Thoracic aorta (tissue), 2 donors: ENCODE measurements around the gene CECR2. TPM values are rescaled to one million over a fixed set of nuclear protein-coding genes. Genes with fewer than 3 reads are reported as not detected.

Experiments
- ATAC-seq: fragments of 150-250 bp; one replicate; pipeline ENCODE4 v1.8.0; 2017; ENCODE audit warnings: low read depth; ENCODE audit not compliant: insufficient number of reproducible peaks, low FRiP score
- DNase-seq: peaks from one replicate; pipeline ENCODE4 v3.0.0-alpha.2; 2020; ENCODE audit warnings: low spot score
- H3K27ac ChIP-seq, 2 donors: fragments of 200-600 bp; sonication (generic); 1 replicate in 1 of 2; 2 replicates in 1 of 2; pipeline ENCODE4 v1.5.1; 2016; ENCODE audit warnings: mild to moderate bottlenecking in 2 of 2, moderate library complexity in 2 of 2
- H3K27me3 ChIP-seq: fragments of 200-600 bp; sonication (generic); replicated peaks from 2 replicates; pipeline ENCODE4 v1.6.0; 2016; ENCODE audit warnings: mild to moderate bottlenecking; ENCODE audit not compliant: insufficient read depth
- H3K36me3 ChIP-seq: fragments of 200-600 bp; sonication (generic); one replicate; pipeline ENCODE4 v1.5.1; 2016
- H3K4me1 ChIP-seq, 2 donors: fragments of 200-600 bp; sonication (generic); 1 replicate in 1 of 2; 2 replicates in 1 of 2; pipeline versions ENCODE4 v1.5.1 to v1.6.0; 2016; ENCODE audit warnings: low read depth in 2 of 2, mild to moderate bottlenecking in 1 of 2; ENCODE audit not compliant: control insufficient read depth in 1 of 2
- H3K4me3 ChIP-seq: fragments of 200-600 bp; sonication (generic); 2 replicates; pipeline ENCODE4 v1.5.1; 2016; ENCODE audit warnings: mild to moderate bottlenecking
- H3K9me3 ChIP-seq: fragments of 200-600 bp; sonication (generic); 2 replicates; pipeline ENCODE4 v1.5.1; 2016
- CTCF ChIP-seq: fragments of 200-600 bp; sonication (generic); IDR thresholded peaks from one replicate; pipeline ENCODE4 v1.5.1; 2019; ENCODE audit warnings: antibody characterized with exemption
- total RNA-seq, 2 donors: library from RNA; depleted of rRNA; stranded (reverse); fragments of >200 nt; gene quantifications; one replicate each; pipeline versions ENCODE4 v1.1.0 to v1.2.3, GENCODE V29; 2016

The CECR2 gene
- total RNA-seq, 2 donors from 2014 or later = 0.28 TPM; not detected in 1

GRCh38 chr22:17536269-17536668, 167.0 kb downstream of the CECR2 start:
- Histone ChIP-seq H3K27me3 (no peaks in the 10 kb centered on the region), H3K27ac (peak overlapping the region; percentile 59 to 71), H3K4me1 (peaks cover 6 to 13% of the 10 kb centered on the region in 2 donors), H3K4me3 (peak overlapping the region; percentile 7), H3K9me3 (no peaks in the 10 kb centered on the region), H3K36me3 (no peaks in the 10 kb centered on the region)
- DNase-seq (peak; percentile 25), ATAC-seq (peak; percentile 80)
- TF ChIP-seq CTCF = no peak

- DNase-seq = no peak
- no peak overlapping the region for H3K4me3 ChIP-seq
- peaks cover 6 to 13% of the 10 kb centered on the region in 2 donors for H3K4me1 ChIP-seq
- peak overlapping the region; percentile 59 to 71 for H3K27ac ChIP-seq
- no peak for ATAC-seq
- H3K9me3 ChIP-seq = no peaks in the 10 kb centered on the region
- TF ChIP-seq CTCF = no peak
- H3K27me3 ChIP-seq = no peaks in the 10 kb centered on the region
- H3K36me3 ChIP-seq = no peaks in the 10 kb centered on the region
These were observed 167.9 kb downstream of the CECR2 start for GRCh38 chr22:17537155-17537554.

DNA sequence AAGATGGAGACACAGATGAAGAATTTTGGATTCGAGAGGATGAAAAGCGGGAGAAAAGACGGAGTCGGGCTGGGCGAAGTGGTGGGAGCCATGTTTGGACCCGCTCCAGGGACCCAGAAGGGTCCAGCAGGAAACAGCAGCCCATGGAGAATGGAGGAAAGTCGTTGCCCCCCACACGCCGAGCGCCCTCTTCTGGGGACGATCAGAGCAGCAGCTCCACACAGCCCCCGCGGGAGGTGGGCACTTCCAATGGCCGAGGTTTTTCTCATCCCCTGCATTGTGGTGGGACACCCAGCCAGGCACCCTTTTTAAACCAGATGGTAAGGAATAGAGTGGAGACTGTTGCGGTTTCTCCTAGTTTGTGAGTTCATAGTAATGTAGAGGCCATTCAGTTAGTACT, 171.2 kb downstream of the CECR2 start:
- DNase-seq (no peak), ATAC-seq (no peak)
- Histone ChIP-seq H3K9me3 (no peaks in the 10 kb centered on the region), H3K27me3 (no peaks in the 10 kb centered on the region), H3K27ac (no peak overlapping the region), H3K36me3 (no peaks in the 10 kb centered on the region), H3K4me1 (peaks cover 6 to 13% of the 10 kb centered on the region in 2 donors), H3K4me3 (no peak overlapping the region)
- TF ChIP-seq CTCF = no peak

DNA sequence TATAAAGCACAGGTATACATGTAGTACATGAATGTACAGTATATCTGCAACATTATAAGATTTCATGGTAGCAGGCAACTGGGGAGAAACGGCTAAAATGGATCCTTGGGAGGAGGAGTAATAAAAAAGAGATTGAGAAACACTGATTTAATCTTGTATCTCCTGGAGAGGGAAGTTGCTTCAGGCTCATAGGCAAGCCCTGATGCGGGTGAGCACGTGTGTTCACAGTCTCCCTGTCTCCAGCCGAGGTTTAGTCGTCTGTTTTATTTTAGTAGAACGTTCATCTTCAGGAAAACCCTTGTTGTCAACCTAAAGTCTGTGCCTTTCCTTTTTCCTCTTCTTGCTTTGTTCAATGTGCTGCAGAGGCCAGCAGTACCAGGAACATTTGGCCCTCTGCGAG, 172.2 kb downstream of the CECR2 start:
- TF ChIP-seq CTCF = no peak
- peaks cover 5 to 7% of the 10 kb centered on the region in 2 donors for H3K4me1 ChIP-seq
- no peaks in the 10 kb centered on the region for H3K27me3 ChIP-seq
- no peaks in the 10 kb centered on the region for H3K36me3 ChIP-seq
- H3K27ac ChIP-seq = no peak overlapping the region
- ATAC-seq (no peak), DNase-seq (no peak)
- H3K9me3 ChIP-seq = no peaks in the 10 kb centered on the region
- H3K4me3 ChIP-seq = no peak overlapping the region

- no peaks in the 10 kb centered on the region for H3K4me1 ChIP-seq
- no peaks in the 10 kb centered on the region for H3K36me3 ChIP-seq
- no peak overlapping the region for H3K4me3 ChIP-seq
- no peak overlapping the region for H3K27ac ChIP-seq
- no peak for DNase-seq
- TF ChIP-seq CTCF = no peak
- ATAC-seq = no peak
- H3K9me3 ChIP-seq = no peaks in the 10 kb centered on the region
- no peaks in the 10 kb centered on the region for H3K27me3 ChIP-seq
These were observed 173.2 kb downstream of the CECR2 start for GRCh38 chr22:17542452-17542851.
